ENCODE data around the gene ROBO2. TPM values are rescaled to one million over a fixed set of nuclear protein-coding genes. Genes with fewer than 3 reads are reported as not detected.

ROBO2 gene
- total and polyA plus RNA-seq, 2 experiments from 2014 or later: 1.5 to 7.8 TPM

DNA sequence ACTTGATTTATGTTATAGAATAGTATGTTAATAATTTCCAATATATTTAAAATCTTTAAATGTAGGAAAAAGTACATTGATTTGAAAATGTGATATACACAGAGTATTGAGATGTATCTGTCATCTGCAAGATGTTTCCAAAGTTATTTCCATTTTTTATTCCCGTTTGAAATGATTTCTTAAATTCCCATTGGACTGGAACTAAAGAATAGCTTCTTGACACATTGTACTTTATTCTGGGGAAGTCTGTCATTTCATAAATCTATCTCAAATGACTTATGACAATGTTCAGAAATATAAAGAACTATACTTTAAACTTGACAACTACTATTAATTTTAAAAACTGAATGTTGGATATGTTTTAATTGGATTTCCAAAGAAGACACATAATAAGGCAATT lies 489.6 kb downstream of the ROBO2 start (continued):
- TF ChIP-seq, protein P1, sequence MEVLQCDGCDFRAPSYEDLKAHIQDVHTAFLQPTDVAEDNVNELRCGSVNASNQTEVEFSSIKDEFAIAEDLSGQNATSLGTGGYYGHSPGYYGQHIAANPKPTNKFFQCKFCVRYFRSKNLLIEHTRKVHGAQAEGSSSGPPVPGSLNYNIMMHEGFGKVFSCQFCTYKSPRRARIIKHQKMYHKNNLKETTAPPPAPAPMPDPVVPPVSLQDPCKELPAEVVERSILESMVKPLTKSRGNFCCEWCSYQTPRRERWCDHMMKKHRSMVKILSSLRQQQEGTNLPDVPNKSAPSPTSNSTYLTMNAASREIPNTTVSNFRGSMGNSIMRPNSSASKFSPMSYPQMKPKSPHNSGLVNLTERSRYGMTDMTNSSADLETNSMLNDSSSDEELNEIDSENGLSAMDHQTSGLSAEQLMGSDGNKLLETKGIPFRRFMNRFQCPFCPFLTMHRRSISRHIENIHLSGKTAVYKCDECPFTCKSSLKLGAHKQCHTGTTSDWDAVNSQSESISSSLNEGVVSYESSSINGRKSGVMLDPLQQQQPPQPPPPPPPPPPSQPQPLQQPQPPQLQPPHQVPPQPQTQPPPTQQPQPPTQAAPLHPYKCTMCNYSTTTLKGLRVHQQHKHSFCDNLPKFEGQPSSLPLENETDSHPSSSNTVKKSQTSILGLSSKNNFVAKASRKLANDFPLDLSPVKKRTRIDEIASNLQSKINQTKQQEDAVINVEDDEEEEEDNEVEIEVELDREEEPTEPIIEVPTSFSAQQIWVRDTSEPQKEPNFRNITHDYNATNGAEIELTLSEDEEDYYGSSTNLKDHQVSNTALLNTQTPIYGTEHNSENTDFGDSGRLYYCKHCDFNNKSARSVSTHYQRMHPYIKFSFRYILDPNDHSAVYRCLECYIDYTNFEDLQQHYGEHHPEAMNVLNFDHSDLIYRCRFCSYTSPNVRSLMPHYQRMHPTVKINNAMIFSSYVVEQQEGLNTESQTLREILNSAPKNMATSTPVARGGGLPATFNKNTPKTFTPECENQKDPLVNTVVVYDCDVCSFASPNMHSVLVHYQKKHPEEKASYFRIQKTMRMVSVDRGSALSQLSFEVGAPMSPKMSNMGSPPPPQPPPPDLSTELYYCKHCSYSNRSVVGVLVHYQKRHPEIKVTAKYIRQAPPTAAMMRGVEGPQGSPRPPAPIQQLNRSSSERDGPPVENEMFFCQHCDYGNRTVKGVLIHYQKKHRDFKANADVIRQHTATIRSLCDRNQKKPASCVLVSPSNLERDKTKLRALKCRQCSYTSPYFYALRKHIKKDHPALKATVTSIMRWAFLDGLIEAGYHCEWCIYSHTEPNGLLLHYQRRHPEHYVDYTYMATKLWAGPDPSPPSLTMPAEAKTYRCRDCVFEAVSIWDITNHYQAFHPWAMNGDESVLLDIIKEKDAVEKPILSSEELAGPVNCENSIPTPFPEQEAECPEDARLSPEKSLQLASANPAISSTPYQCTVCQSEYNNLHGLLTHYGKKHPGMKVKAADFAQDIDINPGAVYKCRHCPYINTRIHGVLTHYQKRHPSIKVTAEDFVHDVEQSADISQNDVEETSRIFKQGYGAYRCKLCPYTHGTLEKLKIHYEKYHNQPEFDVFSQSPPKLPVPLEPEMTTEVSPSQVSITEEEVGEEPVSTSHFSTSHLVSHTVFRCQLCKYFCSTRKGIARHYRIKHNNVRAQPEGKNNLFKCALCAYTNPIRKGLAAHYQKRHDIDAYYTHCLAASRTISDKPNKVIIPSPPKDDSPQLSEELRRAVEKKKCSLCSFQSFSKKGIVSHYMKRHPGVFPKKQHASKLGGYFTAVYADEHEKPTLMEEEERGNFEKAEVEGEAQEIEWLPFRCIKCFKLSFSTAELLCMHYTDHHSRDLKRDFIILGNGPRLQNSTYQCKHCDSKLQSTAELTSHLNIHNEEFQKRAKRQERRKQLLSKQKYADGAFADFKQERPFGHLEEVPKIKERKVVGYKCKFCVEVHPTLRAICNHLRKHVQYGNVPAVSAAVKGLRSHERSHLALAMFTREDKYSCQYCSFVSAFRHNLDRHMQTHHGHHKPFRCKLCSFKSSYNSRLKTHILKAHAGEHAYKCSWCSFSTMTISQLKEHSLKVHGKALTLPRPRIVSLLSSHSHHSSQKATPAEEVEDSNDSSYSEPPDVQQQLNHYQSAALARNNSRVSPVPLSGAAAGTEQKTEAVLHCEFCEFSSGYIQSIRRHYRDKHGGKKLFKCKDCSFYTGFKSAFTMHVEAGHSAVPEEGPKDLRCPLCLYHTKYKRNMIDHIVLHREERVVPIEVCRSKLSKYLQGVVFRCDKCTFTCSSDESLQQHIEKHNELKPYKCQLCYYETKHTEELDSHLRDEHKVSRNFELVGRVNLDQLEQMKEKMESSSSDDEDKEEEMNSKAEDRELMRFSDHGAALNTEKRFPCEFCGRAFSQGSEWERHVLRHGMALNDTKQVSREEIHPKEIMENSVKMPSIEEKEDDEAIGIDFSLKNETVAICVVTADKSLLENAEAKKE (CRISPR knock-in tag; IDR thresholded peaks at IDR 0.05): no peak
- TF ChIP-seq NANOG (IDR thresholded peaks at IDR 0.05; ENCODE audit: borderline replicate concordance): no peak
- no peak for TF ChIP-seq STAT1 (IDR thresholded peaks at IDR 0.05; ENCODE audit: unreplicated experiment)
- no peak for TF ChIP-seq CTCF (conservative IDR thresholded peaks at IDR 0.05; ENCODE audit: low read depth in 2 of 2)

DNA sequence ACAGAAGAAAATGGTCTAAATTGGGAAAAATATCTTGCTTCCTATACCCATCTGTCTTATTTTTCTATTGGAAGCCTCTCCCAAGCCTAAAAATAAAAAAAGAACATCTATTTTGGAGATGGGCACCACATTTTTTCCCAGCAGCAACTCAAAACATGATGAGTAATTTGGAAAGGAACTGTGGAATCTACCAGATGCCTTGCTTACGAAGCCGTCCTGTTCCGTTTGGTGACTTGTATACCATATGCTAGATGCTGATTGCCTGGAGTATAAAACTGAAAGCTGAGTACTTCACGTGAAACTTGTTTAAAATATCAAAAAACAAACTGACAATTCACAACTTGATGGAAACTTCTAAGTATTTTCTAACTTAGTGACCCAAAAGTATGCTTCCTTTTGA lies 491.0 kb downstream of the ROBO2 start:
- Histone ChIP-seq H3K27me3 (ENCODE audit: insufficient read depth) (no peaks in the 10 kb centered on the region), H3K4me2 (no peak overlapping the region), H3K4me3 (no peak overlapping the region), H4K20me1 (replicated peaks; ENCODE audit: insufficient read depth) (no peaks in the 10 kb centered on the region), H3K4me1 (ENCODE audit: insufficient read depth) (no peaks in the 10 kb centered on the region), H3F3A (replicated peaks; ENCODE audit: low read depth) (no peaks in the 10 kb centered on the region), H3K36me3 (ENCODE audit: insufficient read depth) (no peaks in the 10 kb centered on the region), H3K79me2 (replicated peaks; ENCODE audit: insufficient read depth) (no peaks in the 10 kb centered on the region), H2AFZ (no peak overlapping the region), H3K27ac (ENCODE audit: low read depth) (no peak overlapping the region), H3K9me2 (ENCODE audit: insufficient read depth) (no peaks in the 10 kb centered on the region)
- DNase-seq (ENCODE audit: low spot score): no peak
- Mint-ChIP-seq H3K27me3 (ENCODE audit: insufficient read depth, low read depth, poor library complexity) (no peaks in the 10 kb centered on the region), H3K9me3 (peaks cover 6% of the 10 kb centered on the region; the same call in 2 of the 3 replicates), H3K4me1 (peaks cover 12% of the 10 kb centered on the region; the same call in 2 of the 3 replicates), H3K4me3 (no peak overlapping the region), H3K27ac (no peak overlapping the region), H3K36me3 (ENCODE audit: low read depth) (peaks cover 6% of the 10 kb centered on the region; the same call in 1 of the 3 replicates)
- no peak for ATAC-seq
- no peak for TF ChIP-seq EZH2phosphoT487 (IDR thresholded peaks at IDR 0.05; ENCODE audit: unreplicated experiment)
- TF ChIP-seq CREB1 (CRISPR knock-in tag; IDR thresholded peaks at IDR 0.05; ENCODE audit: low read depth): no peak
- TF ChIP-seq, protein P1 (CRISPR knock-in tag; IDR thresholded peaks at IDR 0.05): no peak
- no peak for TF ChIP-seq ZNF114 (CRISPR knock-in tag; IDR thresholded peaks at IDR 0.05)
- TF ChIP-seq STAT1 (IDR thresholded peaks at IDR 0.05; ENCODE audit: unreplicated experiment): no peak
